Astrocyte (in vitro differentiated cells and primary cell): ENCODE measurements around the gene FJX1. TPM values are rescaled to one million over a fixed set of nuclear protein-coding genes. Genes with fewer than 3 reads are reported as not detected.

Experiments used
- DNase-seq: peaks from one replicate; pipeline ENCODE4 v3.0.0-alpha.2; 2010; ENCODE audit warnings: low read depth
- FAIRE-seq: peaks from 2 replicates; lab custom pipeline; 2011; peaks lifted over from hg19 to GRCh38; lab: Jason Lieb, UNC
- H2AFZ ChIP-seq: 2 replicates; pipeline ENCODE4 v1.6.0; 2012; ENCODE audit warnings: low read depth, low read length, inconsistent platforms
- H3K27ac ChIP-seq: 2 replicates; pipeline ENCODE4 v1.5.1; 2011; ENCODE audit warnings: low read depth, low read length, inconsistent platforms
- H3K27me3 ChIP-seq: 2 replicates; pipeline ENCODE4 v1.6.0; 2011; ENCODE audit warnings: low read length, inconsistent platforms; ENCODE audit not compliant: insufficient read depth
- H3K36me3 ChIP-seq: 2 replicates; pipeline ENCODE4 v1.5.1; 2011; ENCODE audit warnings: low read length, inconsistent platforms; ENCODE audit not compliant: insufficient read depth
- H3K4me1 ChIP-seq: 2 replicates; pipeline ENCODE4 v1.5.1; 2011; ENCODE audit warnings: low read length, inconsistent platforms; ENCODE audit not compliant: insufficient read depth
- H3K4me2 ChIP-seq: 2 replicates; pipeline ENCODE4 v1.6.0; 2012; ENCODE audit warnings: low read length, inconsistent platforms
- H3K4me3 ChIP-seq: 2 replicates; pipeline ENCODE4 v1.5.1; 2011; ENCODE audit warnings: low read depth, mild to moderate bottlenecking, low read length, inconsistent platforms; ENCODE audit not compliant: insufficient read depth
- H3K79me2 ChIP-seq: 2 replicates; pipeline ENCODE4 v1.6.0; 2012; ENCODE audit warnings: mild to moderate bottlenecking, low read length, inconsistent platforms; ENCODE audit not compliant: insufficient read depth
- H3K9ac ChIP-seq: 2 replicates; pipeline ENCODE4 v1.6.0; 2012; ENCODE audit warnings: mild to moderate bottlenecking, low read length, inconsistent platforms
- H3K9me3 ChIP-seq: 2 replicates; pipeline ENCODE4 v1.5.1; 2012; ENCODE audit warnings: low read depth, mild to moderate bottlenecking, low read length, inconsistent platforms; ENCODE audit not compliant: insufficient read depth
- H4K20me1 ChIP-seq: 2 replicates; pipeline ENCODE4 v1.6.0; 2012; ENCODE audit warnings: low read length, inconsistent platforms; ENCODE audit not compliant: insufficient read depth
- H3K27ac Mint-ChIP-seq: one replicate; pipeline ENCODE4 v1.8.0; 2021; ENCODE audit warnings: mild to moderate bottlenecking, mixed read lengths; ENCODE audit not compliant: unreplicated experiment
- H3K27me3 Mint-ChIP-seq: one replicate; pipeline ENCODE4 v1.8.0; 2021; ENCODE audit warnings: low read depth, mixed read lengths; ENCODE audit not compliant: unreplicated experiment
- H3K36me3 Mint-ChIP-seq: one replicate; pipeline ENCODE4 v1.8.0; 2021; ENCODE audit warnings: low read depth, mixed read lengths; ENCODE audit not compliant: unreplicated experiment
- H3K4me1 Mint-ChIP-seq: one replicate; pipeline ENCODE4 v1.8.0; 2021; ENCODE audit warnings: low read depth, mixed read lengths; ENCODE audit not compliant: unreplicated experiment
- H3K4me3 Mint-ChIP-seq: one replicate; pipeline ENCODE4 v1.8.0; 2021; ENCODE audit warnings: mild to moderate bottlenecking, moderate library complexity, mixed read lengths; ENCODE audit not compliant: unreplicated experiment
- H3K9me3 Mint-ChIP-seq: one replicate; pipeline ENCODE4 v1.8.0; 2021; ENCODE audit warnings: mild to moderate bottlenecking, mixed read lengths; ENCODE audit not compliant: unreplicated experiment
- EZH2 ChIP-seq: IDR thresholded peaks from 2 replicates; pipeline ENCODE4 v1.6.1; 2012; ENCODE audit warnings: mild to moderate bottlenecking, low read length, inconsistent platforms; ENCODE audit not compliant: insufficient read depth
- total RNA-seq: library from RNA; stranded (reverse); gene quantifications from 2 replicates; pipeline ENCODE4 v1.2.1, GENCODE V29; 2021
- TF ChIP-seq, protein P1 (sequence below): IDR thresholded peaks from 2 replicates; pipeline ENCODE4 v1.5.1; 2011; ENCODE audit warnings: low read depth, mild to moderate bottlenecking, inconsistent platforms, low read length, moderate library complexity; ENCODE audit not compliant: insufficient read depth

FJX1 gene
- total RNA-seq, 1 donor from 2014 or later: 47.9 TPM

DNA sequence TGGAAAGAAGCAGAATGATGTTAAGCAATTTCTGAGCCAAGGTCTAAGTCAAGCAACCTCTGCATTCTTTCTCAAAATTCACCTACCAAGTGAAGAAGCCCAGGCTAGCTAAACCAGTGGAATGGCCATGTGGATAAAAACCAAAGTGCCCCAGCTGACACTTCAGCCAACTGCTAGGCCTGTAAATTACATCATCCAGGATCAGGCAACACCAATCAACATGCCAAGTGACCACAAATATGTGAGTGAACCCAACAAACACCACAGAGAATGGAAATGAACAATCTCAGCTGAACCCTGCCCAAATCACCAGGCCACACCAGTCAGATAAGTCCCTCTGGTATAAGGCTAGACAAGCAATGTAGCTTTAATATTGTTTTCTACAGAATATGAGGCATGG is 25.1 kb upstream of the FJX1 start:
- peak; percentile 78 for FAIRE-seq
- peak; percentile 94 for DNase-seq
- H3K36me3 Mint-ChIP-seq: no peaks in the 10 kb centered on the region
- peaks cover 1% of the 10 kb centered on the region for H3K9me3 Mint-ChIP-seq
- H3K9me3 ChIP-seq: no peaks in the 10 kb centered on the region
- H3K27ac ChIP-seq: no peak overlapping the region
- H3K79me2 ChIP-seq: no peaks in the 10 kb centered on the region
- H3K4me1 Mint-ChIP-seq: peaks cover 26% of the 10 kb centered on the region
- H3K27ac Mint-ChIP-seq: peak overlapping the region; percentile 4
- H3K36me3 ChIP-seq: no peaks in the 10 kb centered on the region
- H3K9ac ChIP-seq: no peak overlapping the region
- no peak overlapping the region for H3K4me2 ChIP-seq
- no peak overlapping the region for H3K4me3 Mint-ChIP-seq
- H3K27me3 ChIP-seq: no peaks in the 10 kb centered on the region
- no peaks in the 10 kb centered on the region for H4K20me1 ChIP-seq
- peaks cover 9% of the 10 kb centered on the region for H3K27me3 Mint-ChIP-seq
- H3K4me3 ChIP-seq: no peak overlapping the region
- TF ChIP-seq EZH2: no peak
- TF ChIP-seq, protein P1, sequence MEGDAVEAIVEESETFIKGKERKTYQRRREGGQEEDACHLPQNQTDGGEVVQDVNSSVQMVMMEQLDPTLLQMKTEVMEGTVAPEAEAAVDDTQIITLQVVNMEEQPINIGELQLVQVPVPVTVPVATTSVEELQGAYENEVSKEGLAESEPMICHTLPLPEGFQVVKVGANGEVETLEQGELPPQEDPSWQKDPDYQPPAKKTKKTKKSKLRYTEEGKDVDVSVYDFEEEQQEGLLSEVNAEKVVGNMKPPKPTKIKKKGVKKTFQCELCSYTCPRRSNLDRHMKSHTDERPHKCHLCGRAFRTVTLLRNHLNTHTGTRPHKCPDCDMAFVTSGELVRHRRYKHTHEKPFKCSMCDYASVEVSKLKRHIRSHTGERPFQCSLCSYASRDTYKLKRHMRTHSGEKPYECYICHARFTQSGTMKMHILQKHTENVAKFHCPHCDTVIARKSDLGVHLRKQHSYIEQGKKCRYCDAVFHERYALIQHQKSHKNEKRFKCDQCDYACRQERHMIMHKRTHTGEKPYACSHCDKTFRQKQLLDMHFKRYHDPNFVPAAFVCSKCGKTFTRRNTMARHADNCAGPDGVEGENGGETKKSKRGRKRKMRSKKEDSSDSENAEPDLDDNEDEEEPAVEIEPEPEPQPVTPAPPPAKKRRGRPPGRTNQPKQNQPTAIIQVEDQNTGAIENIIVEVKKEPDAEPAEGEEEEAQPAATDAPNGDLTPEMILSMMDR: no peak
- peaks cover 14% of the 10 kb centered on the region for H3K4me1 ChIP-seq
- no peak overlapping the region for H2AFZ ChIP-seq

DNA sequence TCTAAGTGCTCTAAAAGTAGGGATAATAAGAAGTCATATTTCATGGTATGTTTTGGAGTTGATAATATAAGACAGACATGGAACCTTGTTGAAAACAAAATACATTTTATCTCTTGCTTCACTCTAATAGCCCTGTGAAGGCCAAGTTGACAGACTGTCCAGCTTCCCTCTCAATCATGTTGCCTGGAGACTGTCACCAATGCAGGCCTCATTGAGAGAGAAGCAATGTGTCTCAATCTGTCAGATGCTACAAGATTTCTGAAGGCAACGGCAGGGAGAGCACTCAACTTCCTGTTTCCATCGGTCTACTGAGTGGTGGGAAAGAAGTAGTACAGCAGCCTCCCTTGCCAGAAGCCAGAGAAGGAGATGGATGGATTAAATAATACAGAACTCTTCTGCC is 23.6 kb upstream of the FJX1 start:
- Mint-ChIP-seq H3K27me3 (peaks cover 2% of the 10 kb centered on the region), H3K4me3 (no peak overlapping the region), H3K27ac (no peak overlapping the region), H3K9me3 (no peaks in the 10 kb centered on the region), H3K36me3 (no peaks in the 10 kb centered on the region), H3K4me1 (peaks cover 16% of the 10 kb centered on the region)
- H3K4me1 ChIP-seq: peaks cover 12% of the 10 kb centered on the region
- no peak overlapping the region for H3K4me3 ChIP-seq
- H3K9ac ChIP-seq: no peak overlapping the region
- no peak overlapping the region for H3K27ac ChIP-seq
- no peaks in the 10 kb centered on the region for H4K20me1 ChIP-seq
- no peaks in the 10 kb centered on the region for H3K36me3 ChIP-seq
- DNase-seq: no peak
- no peaks in the 10 kb centered on the region for H3K79me2 ChIP-seq
- H3K27me3 ChIP-seq: no peaks in the 10 kb centered on the region
- H2AFZ ChIP-seq: no peak overlapping the region
- H3K4me2 ChIP-seq: no peak overlapping the region
- H3K9me3 ChIP-seq: no peaks in the 10 kb centered on the region
- FAIRE-seq: no peak
- TF ChIP-seq, protein P1: no peak
- no peak for TF ChIP-seq EZH2

DNA sequence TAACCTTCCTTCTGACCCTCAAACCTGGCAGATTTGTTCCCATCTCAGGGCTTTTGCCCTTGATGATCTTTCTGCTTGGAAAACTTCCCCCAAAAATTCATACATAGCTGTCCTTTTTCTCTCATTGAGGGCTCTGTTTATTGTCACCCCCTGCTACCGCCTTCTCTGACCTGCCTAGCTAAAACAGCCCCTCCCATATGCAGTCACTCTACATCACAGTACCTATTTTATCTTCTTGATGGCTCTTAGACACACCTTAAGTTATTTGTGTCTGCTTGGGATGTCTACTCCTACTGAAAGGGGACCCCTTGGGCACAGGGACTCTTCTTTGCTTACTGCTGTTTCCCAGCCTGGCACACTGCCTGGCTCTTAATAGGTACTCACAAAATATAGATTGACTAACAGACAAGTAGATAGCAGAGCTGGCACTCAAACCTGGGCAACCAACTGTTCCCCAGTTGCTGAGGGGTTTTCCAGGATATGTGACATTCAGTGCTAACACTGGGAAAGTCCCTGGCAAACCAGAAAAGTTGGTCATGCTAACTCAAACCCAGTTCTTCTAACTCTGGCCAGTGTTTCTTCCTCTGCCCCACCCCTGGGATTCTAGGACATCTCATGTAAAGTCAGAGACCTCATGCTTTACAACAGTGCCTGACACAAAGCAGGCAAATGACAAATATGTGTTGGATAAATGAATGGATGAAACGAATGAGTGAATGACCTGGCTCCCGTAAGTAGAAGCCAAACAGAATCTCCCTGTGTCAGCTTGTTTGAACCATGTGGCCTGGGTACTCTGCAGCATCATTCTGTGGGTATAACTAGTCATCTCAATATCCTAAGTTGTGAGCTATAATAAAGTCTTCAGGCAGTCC is 19.8 kb upstream of the FJX1 start:
- H3K27me3 ChIP-seq: peaks cover 4% of the 10 kb centered on the region
- H3K9me3 ChIP-seq: no peaks in the 10 kb centered on the region
- peaks cover 7% of the 10 kb centered on the region for H3K4me1 ChIP-seq
- no peaks in the 10 kb centered on the region for H4K20me1 ChIP-seq
- H3K4me2 ChIP-seq: peak overlapping the region; percentile 7
- Mint-ChIP-seq H3K36me3 (no peaks in the 10 kb centered on the region), H3K4me1 (peaks cover 8% of the 10 kb centered on the region), H3K27ac (no peak overlapping the region), H3K9me3 (peaks cover 2% of the 10 kb centered on the region), H3K27me3 (peaks cover 5% of the 10 kb centered on the region), H3K4me3 (no peak overlapping the region)
- peak; percentile 71 for DNase-seq
- FAIRE-seq: no peak
- no peaks in the 10 kb centered on the region for H3K36me3 ChIP-seq
- no peak overlapping the region for H3K9ac ChIP-seq
- H3K79me2 ChIP-seq: no peaks in the 10 kb centered on the region
- no peak overlapping the region for H3K4me3 ChIP-seq
- H3K27ac ChIP-seq: no peak overlapping the region
- TF ChIP-seq, protein P1: no peak
- no peak for TF ChIP-seq EZH2
- H2AFZ ChIP-seq: no peak overlapping the region
